ENCODE results near the gene TMEM259.

Gene TMEM259

GRCh38 chr19:1038978-1039645 lies 18.2 kb upstream of the TMEM259 start:
- TF ChIP-seq GATA2 (IDR thresholded peaks at IDR 0.05; ENCODE audit: low read depth, low read length) (no peak), GATA3 (IDR thresholded peaks at IDR 0.05; ENCODE audit: low read depth, low read length) (no peak)

GRCh38 chr19:1037621-1038064 lies 16.7 kb upstream of the TMEM259 start:
- no peak for TF ChIP-seq GATA2 (IDR thresholded peaks at IDR 0.05; ENCODE audit: low read depth, low read length)

GRCh38 chr19:1035998-1036621 lies 15.2 kb upstream of the TMEM259 start:
- TF ChIP-seq GATA2 (IDR thresholded peaks at IDR 0.05; ENCODE audit: low read depth, low read length) (no peak), GATA3 (IDR thresholded peaks at IDR 0.05; ENCODE audit: low read depth, low read length) (no peak)

- TF ChIP-seq GATA2 (IDR thresholded peaks at IDR 0.05; ENCODE audit: low read depth, low read length): no peak
- TF ChIP-seq GATA3 (IDR thresholded peaks at IDR 0.05; ENCODE audit: low read depth, low read length): no peak
Observed at GRCh38 chr19:1032264-1032867, 11.4 kb upstream of the TMEM259 start.

GRCh38 chr19:1028062-1028926 lies 7.4 kb upstream of the TMEM259 start:
- TF ChIP-seq GATA2 (IDR thresholded peaks at IDR 0.05; ENCODE audit: low read depth, low read length): no peak
- TF ChIP-seq GATA3 (IDR thresholded peaks at IDR 0.05; ENCODE audit: low read depth, low read length): no peak

GRCh38 chr19:1027650-1028061 lies 6.7 kb upstream of the TMEM259 start:
- TF ChIP-seq GATA3 (IDR thresholded peaks at IDR 0.05; ENCODE audit: low read depth, low read length): no peak
- TF ChIP-seq GATA2 (IDR thresholded peaks at IDR 0.05; ENCODE audit: low read depth, low read length): no peak

GRCh38 chr19:1026783-1027649 lies 6.1 kb upstream of the TMEM259 start:
- TF ChIP-seq GATA2 (IDR thresholded peaks at IDR 0.05; ENCODE audit: low read depth, low read length) (no peak), GATA3 (IDR thresholded peaks at IDR 0.05; ENCODE audit: low read depth, low read length) (no peak)

GRCh38 chr19:1025960-1026782 lies 5.2 kb upstream of the TMEM259 start, which contains the start of gene CNN2:
TSS of gene CNN2 (plus strand) at chr19:1026608. CDS start at chr19:1026662, 54 bp downstream.
- TF ChIP-seq GATA3 (IDR thresholded peaks at IDR 0.05; ENCODE audit: low read depth, low read length) (no peak), GATA2 (IDR thresholded peaks at IDR 0.05; ENCODE audit: low read depth, low read length) (no peak)

GRCh38 chr19:1019980-1020867 lies 699 bp downstream of the TMEM259 start:
- TF ChIP-seq GATA3 (IDR thresholded peaks at IDR 0.05; ENCODE audit: low read depth, low read length) (no peak), GATA2 (IDR thresholded peaks at IDR 0.05; ENCODE audit: low read depth, low read length) (no peak)

GRCh38 chr19:1019616-1019961 lies 1.3 kb downstream of the TMEM259 start:
- TF ChIP-seq GATA2 (IDR thresholded peaks at IDR 0.05; ENCODE audit: low read depth, low read length) (no peak), GATA3 (IDR thresholded peaks at IDR 0.05; ENCODE audit: low read depth, low read length) (no peak)

GRCh38 chr19:1018932-1019615 lies 1.8 kb downstream of the TMEM259 start:
- TF ChIP-seq GATA3 (IDR thresholded peaks at IDR 0.05; ENCODE audit: low read depth, low read length): no peak
- TF ChIP-seq GATA2 (IDR thresholded peaks at IDR 0.05; ENCODE audit: low read depth, low read length): no peak
